Stimulated activated CD4-positive, alpha-beta T cell treated with anti-CD3 and anti-CD28 coated beads, TNF-alpha, amount 100 ng/mL, for 1 hour (primary cell): ENCODE results near the gene EPS15.
"Not testable (repeated sequence)": the region's sequence is repeated elsewhere in the genome, so short reads cannot be mapped to it uniquely, and the experiment has no call there.

Source experiments
- DNase-seq, 3 donors: peaks; one replicate each; pipeline ENCODE4 v3.0.0-alpha.2; 2020; ENCODE audit warnings: low read depth in 3 of 3, low spot score in 1 of 3

Gene EPS15

DNA sequence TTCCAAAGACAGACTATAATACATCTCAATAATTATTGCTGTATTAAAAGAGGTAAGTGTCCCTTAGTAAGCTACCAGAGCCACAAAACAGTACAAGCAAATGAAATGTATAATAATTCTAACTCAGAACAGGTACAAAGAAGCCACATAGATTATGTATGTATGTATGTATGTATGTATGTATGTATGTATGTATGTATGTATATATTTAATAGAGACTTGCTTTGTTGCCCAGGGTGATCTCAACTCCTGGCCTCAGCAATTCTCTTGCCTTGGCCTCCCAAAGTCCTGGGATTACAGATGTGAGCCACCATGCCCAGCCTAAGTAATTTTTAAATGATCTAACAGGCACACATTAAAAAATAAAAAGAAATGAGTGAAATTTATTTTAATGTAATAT lies 86.9 kb downstream of the EPS15 start:
- no peak for DNase-seq

GRCh38 chr1:51427438-51427837 lies 91.6 kb downstream of the EPS15 start:
- no peak for DNase-seq

GRCh38 chr1:51425955-51426354 lies 93.1 kb downstream of the EPS15 start:
- no peak for DNase-seq

DNA sequence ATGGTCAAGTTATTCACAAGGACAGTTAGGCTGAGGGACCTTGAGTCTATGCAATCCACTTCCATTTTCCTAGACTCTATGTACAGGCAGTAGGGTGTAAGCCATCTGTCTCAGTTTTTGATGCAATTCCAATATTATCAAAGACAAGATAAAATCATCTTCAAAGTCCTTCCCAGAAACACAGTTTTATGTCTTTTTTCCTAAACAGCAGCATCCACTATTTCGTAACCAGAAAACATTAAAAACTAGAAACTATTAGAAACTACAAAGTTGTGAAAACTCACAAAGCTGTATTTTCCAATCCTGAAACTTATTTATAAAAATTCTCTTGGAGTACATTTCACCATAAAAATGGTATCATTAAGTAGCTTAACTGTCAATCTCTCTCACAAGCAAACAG lies 93.8 kb downstream of the EPS15 start:
- no peak for DNase-seq

DNA sequence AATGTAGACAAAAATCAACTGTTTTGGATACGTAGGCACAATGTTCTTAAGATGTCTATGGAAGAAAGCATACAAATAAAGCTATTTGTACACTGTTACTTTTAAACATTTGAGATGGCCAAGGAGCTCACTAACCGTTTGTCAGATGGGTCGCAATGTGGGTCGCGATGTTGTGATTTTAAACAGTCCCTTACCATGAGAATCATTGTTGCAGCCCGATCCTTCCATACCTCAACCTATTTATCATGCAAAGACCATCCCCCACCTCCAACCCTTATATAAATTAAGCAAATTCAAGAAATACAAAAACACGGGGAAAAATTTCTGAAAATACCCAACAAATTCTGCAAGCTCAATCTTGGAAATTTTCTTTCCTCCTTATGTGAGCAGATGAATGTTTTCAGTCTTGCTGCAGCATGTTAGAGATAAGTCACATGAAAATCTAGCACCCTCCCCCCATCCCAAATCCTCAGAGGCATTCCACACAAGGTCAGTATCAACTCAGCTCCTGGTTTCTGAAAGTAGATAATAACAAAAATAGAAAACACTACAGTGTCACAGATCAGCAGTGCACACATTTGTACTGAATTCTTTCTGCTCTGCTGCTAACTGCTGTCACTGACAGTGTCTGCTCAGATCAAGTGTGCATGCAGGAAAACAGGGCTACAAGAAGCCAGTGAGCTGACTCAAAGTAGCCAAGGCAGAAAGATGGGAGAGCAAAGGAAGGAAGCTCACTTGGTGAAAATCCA lies 95.8 kb downstream of the EPS15 start:
- DNase-seq, result no peak

- DNase-seq, result no peak
Measured at GRCh38 chr1:51422367-51423072, 96.5 kb downstream of the EPS15 start.

DNA sequence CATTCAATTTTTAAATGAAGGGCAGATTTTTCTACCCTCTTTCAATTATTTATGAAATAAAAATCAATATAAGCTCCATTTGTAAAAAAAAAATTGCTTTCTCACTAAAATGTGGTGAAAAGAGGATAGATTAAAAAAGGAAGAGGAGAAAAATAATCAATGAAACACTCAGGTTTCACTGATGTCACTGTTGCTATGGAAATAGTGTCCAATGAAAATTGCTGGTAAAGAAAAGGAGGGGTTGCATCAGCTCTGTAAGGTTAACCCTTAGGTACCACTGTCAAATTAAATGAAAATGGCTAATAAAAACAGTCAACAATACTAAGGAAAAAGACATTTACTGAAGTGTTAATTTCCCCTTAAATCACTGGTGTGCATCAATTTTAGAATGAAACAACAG lies 97.1 kb downstream of the EPS15 start:
- no peak for DNase-seq

- DNase-seq, result no peak
Measured at GRCh38 chr1:51420867-51421627, 98.0 kb downstream of the EPS15 start.

GRCh38 chr1:51418384-51418959 lies 100.6 kb downstream of the EPS15 start:
- DNase-seq, result no peak

GRCh38 chr1:51417496-51418383 lies 101.3 kb downstream of the EPS15 start:
- no peak for DNase-seq

DNA sequence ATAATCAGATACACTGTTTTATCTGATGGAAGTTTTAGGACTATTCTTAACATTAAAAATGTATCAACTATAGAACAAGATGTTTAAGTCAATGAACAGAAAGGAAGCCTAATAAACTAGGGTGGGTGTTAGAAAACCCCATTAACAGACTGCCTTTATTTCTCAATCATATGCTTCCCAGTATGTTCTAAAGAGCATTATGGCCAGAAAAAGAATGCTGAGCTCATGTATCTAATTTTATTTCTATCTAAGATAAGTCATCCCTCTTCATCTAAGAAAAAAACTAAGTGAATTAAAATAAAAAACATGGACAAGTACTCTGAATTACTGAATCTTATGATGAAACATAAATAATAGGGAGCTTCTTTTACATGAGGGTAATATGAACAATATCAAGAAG lies 102.2 kb downstream of the EPS15 start:
- no peak for DNase-seq

DNA sequence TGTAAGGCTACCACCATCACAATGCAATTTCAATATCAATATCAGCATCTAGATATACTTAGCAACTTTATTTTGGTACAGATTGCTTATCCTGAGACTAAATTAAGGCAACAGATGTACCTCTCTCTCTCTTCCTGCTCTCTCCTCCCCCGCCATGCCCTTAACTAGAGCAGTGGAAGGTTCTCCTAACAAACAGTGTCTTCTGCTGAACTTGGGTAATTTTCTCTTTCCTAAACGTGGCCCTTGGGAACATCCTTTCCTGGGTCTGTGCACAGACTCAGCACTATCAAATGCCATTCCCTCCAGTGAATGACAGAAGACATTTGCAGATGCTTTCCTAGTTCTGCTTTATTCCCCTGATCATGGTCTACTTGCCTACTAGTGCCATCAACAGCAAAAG lies 103.1 kb downstream of the EPS15 start:
- no peak for DNase-seq

DNA sequence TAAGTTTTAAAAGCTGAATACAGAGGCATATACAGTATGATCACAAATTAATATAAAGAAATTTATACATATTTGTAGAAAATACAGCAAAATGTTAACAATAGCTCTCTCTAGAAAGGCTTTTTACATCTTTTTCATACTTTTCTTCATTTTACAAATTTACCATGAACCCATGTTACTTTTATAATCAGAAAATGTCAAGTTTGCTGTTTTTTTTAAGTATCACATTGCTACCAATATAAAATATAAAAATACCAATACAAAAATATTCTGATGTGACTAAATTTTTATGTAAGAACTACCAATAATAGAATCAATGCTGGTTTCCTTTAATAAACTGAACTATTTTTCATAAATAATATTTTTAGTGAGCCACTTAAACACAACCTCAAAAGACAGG lies 104.3 kb downstream of the EPS15 start:
- DNase-seq, result no peak

GRCh38 chr1:51411820-51412219 lies 107.2 kb downstream of the EPS15 start:
- DNase-seq, result not testable (repeated sequence)

DNA sequence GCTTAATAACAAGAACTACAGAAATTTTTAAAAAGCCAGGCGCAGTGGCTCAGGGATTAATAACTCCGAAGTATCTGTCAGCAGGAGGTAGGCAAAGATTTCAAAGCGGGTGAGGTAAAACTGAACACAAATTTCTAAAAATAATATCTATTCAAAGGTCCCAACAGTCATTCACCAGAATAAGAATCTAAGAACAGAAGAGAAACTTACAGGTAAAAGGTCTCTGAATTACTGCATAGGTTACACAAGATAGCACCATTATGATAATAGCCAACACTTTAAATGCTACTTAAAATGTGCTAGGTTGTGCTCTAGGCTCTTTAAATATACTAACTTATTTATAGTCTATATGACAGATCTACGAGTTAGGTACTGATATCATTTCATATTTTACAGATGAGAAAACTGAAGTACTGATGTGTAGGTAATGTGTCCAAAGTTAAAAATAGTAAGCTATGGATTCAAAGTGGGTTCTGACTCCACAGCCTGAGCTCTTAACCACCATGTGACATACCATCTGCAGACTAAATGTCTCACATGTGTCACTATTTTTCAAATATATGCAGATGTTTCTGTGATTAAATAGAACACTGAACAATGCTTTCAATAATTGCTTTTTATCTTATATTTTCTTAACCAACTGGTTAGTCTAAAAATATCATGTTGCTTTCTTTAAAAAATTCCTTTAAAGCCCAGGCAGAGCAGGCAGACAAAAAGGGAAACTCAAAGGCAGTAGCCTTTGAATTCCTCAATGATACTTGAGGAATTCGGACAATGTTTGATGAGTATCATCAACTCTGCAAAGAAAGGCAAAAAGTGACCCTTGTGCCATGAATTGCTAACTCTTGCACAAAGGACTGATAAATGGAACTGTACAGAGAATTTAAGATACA lies 108.3 kb downstream of the EPS15 start:
- DNase-seq, result no peak

DNA sequence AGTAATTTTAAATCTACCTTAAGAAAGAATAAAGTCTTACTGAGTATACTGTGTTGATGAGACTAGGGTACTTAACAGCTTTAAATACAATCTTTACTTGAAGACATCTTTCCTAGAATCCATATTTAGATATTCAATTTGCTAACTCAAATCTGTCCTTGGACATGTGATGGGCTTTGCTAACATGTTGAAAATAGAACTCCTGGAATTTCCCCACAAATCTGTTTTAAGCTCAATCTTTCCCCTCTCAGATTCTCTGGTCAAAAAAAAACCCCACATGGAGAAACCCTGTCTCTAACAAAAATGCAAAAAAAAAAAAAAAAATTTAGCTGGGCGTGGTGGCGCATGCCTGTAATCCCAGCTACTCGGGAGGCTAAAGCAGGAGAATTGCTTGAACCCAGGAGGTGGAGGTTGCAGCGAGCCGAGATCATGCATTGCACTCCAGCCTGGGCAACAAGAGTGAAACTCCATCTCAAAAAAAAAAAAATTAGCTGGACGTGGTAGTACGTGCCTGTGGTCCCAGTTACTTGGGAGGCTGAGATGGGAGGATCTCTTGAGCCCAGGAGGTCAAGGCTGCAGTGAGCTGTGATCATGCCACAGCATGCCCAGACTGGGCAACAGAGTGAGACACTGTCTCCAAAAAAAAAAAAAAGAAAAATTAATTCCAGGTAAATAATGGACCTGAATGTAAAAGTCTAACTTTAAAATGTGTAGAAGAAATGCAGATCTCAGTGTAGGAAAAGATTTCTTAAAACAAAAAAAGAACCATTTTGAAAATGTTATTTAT lies 109.1 kb downstream of the EPS15 start:
- DNase-seq, result not testable (repeated sequence)

DNA sequence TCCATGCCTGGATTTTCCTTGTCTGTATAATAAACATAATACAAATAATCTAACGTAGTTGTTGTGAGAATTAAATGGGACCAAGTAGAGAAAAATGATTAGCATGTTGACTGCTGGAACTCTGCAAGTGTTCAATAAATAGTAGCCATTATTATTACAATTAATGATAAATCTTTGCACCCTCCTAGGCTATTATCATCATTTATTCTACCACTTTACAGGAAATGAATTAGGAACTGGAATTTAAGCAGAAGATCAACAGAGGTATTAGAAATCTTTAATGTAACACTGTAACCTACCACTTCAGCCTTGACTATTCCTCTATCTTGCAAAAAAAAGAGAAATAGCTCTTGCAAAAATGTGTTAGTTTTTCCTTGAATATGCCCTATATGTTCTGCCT lies 126.8 kb downstream of the EPS15 start:
- no peak for DNase-seq

- DNase-seq, result not testable (repeated sequence)
Measured at GRCh38 chr1:51390641-51391040, 128.4 kb downstream of the EPS15 start.

DNA sequence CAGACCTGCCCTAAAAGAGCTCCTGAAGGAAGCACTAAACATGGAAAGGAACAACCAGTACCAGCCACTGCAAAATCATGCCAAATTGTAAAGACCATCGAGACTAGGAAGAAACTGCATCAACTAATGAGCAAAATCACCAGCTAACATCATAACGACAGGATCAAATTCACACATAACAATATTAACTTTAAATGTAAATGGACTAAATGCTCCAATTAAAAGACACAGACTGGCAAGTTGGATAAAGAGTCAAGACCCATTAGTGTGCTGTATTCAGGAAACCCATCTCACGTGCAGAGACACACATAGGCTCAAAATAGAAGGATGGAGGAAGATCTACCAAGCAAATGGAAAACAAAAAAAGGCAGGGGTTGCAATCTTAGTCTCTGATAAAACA lies 131.8 kb downstream of the EPS15 start:
- not testable (repeated sequence) for DNase-seq
